Measurements from ENCODE around the gene ZNF366. TPM values are rescaled to one million over a fixed set of nuclear protein-coding genes. Genes with fewer than 3 reads are reported as not detected.
A peak's percentile ranks its signal among the peaks of the same experiment; 100 is the strongest.

The ZNF366 gene
- total and polyA plus RNA-seq, 10 donors = 0.26 to 19.8 (median 9.4) TPM

GRCh38 chr5:72410688-72411295, 96.4 kb downstream of the ZNF366 start:
- no peak for DNase-seq
- H3K9me3 ChIP-seq = no peaks in the 10 kb centered on the region
- no peak for TF ChIP-seq CTCF (IDR thresholded peaks at IDR 0.05 in 8 of 11, conservative IDR thresholded peaks at IDR 0.05 in 3 of 11)
- TF ChIP-seq POLR2AphosphoS5 (IDR thresholded peaks at IDR 0.05) = no peak
- no peak for TF ChIP-seq POLR2A (IDR thresholded peaks at IDR 0.05)
- intact Hi-C loops (cut with DNase I; ENCODE audit: low total_unique reads) = no loop called here
- WGBS, 5 donors = 75 to 90% (median 83%) methylated on average over 4 of the region's 4 CpGs
- H3K4me3 ChIP-seq = no peak overlapping the region
- H3K36me3 ChIP-seq = no peaks in the 10 kb centered on the region
- no peaks in the 10 kb centered on the region for H3K27me3 ChIP-seq (replicated peaks in 1 of 7)
- H3K4me1 ChIP-seq = peaks cover 0 to 4% (median 0%) of the 10 kb centered on the region in 6 donors
- no peak overlapping the region for H3K27ac ChIP-seq

- Histone ChIP-seq H3K4me3 (no peak overlapping the region), H3K9me3 (peaks cover 0 to 9% (median 6%) of the 10 kb centered on the region in 8 donors), H3K36me3 (no peaks in the 10 kb centered on the region), H3K27ac (peak overlapping the region in 2 of 8 donors; percentile 4 to 41), H3K4me1 (peaks cover 0 to 4% (median 0%) of the 10 kb centered on the region in 6 donors), H3K27me3 (replicated peaks in 1 of 7) (no peaks in the 10 kb centered on the region)
- intact Hi-C loops (cut with DNase I; ENCODE audit: low total_unique reads) = no loop called here
- no peak for DNase-seq
- no peak for TF ChIP-seq CTCF (IDR thresholded peaks at IDR 0.05 in 8 of 11, conservative IDR thresholded peaks at IDR 0.05 in 3 of 11)
- no peak for TF ChIP-seq POLR2A (IDR thresholded peaks at IDR 0.05)
- no peak for TF ChIP-seq POLR2AphosphoS5 (IDR thresholded peaks at IDR 0.05)
- WGBS, 5 donors = 39 to 54% (median 42%) methylated on average over 4 of the region's 4 CpGs
These were observed 98.6 kb downstream of the ZNF366 start for GRCh38 chr5:72408603-72409002.

DNA sequence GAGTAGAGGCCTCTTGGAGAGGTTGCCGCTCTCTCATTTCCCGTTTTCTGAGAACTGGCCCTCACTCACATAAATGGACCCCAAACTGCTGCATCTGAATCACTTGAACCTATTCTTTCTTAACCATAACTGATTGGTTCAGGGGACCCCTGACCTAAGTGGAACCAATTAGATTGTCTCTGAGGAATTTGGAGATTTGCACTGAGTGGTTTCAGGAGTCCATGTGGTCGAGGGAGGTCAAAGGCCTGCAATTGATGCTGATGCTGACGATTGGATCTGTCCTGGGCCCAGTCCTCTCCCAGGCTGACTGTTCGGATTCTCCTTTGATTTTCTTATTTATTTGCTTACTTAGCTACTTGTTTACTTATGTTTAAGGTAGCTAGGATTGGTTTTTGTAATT, 99.1 kb downstream of the ZNF366 start:
- intact Hi-C loops (cut with DNase I; ENCODE audit: low total_unique reads) = no loop called here
- WGBS, 5 donors = 80 to 87% (median 85%) methylated on average over 5 of the region's 5 CpGs
- peaks cover 0 to 4% (median 0%) of the 10 kb centered on the region in 6 donors for H3K4me1 ChIP-seq
- H3K27ac ChIP-seq = peak overlapping the region in 2 of 8 donors; percentile 4 to 41
- H3K36me3 ChIP-seq = no peaks in the 10 kb centered on the region
- peaks cover 0 to 9% (median 6%) of the 10 kb centered on the region in 8 donors for H3K9me3 ChIP-seq
- no peaks in the 10 kb centered on the region for H3K27me3 ChIP-seq (replicated peaks in 1 of 7)
- TF ChIP-seq POLR2A (IDR thresholded peaks at IDR 0.05) = no peak
- H3K4me3 ChIP-seq = no peak overlapping the region
- no peak for DNase-seq

GRCh38 chr5:72407541-72407940, 99.7 kb downstream of the ZNF366 start:
- H3K27ac ChIP-seq = peak overlapping the region in 1 of 8 donors; percentile 4
- 72 to 92% (median 79%) methylated on average over 2 of the region's 2 CpGs for WGBS, 5 donors
- peaks cover 0 to 7% (median 0%) of the 10 kb centered on the region in 6 donors for H3K4me1 ChIP-seq
- H3K27me3 ChIP-seq (replicated peaks in 1 of 7) = no peaks in the 10 kb centered on the region
- intact Hi-C loops (cut with DNase I; ENCODE audit: low total_unique reads) = no loop called here
- TF ChIP-seq POLR2AphosphoS5 (IDR thresholded peaks at IDR 0.05) (no peak), CTCF (IDR thresholded peaks at IDR 0.05 in 8 of 11, conservative IDR thresholded peaks at IDR 0.05 in 3 of 11) (no peak), POLR2A (IDR thresholded peaks at IDR 0.05) (no peak)
- DNase-seq = no peak
- H3K9me3 ChIP-seq = peaks cover 0 to 10% (median 6%) of the 10 kb centered on the region in 8 donors
- no peak overlapping the region for H3K4me3 ChIP-seq
- no peaks in the 10 kb centered on the region for H3K36me3 ChIP-seq
